Ramos (cell line): ENCODE measurements around the gene SH3BP1.
"Not testable (repeated sequence)": the region's sequence is repeated elsewhere in the genome, so short reads cannot be mapped to it uniquely, and the experiment has no call there.

Source experiments
- in situ Hi-C: fragments of 300-500 bp; cut with MboI; formaldehyde crosslinking; loops from one replicate; pipeline ENCODE4 v1.14.3; 2022; ENCODE audit warnings: low sequenced_read_pairs; ENCODE audit not compliant: unreplicated experiment

Gene SH3BP1

GRCh38 chr22:37656583-37656982 is 17.1 kb downstream of the SH3BP1 start:
- in situ Hi-C loops = not testable (repeated sequence)

- in situ Hi-C loops = no loop called here
Observed at GRCh38 chr22:37657590-37658132, 18.2 kb downstream of the SH3BP1 start.

- in situ Hi-C loops = no loop called here
Observed at GRCh38 chr22:37658133-37659065, 18.9 kb downstream of the SH3BP1 start, which contains the start of gene PDXP. PDXP (plus strand) TSS chr22:37658723; CDS start chr22:37658783, 60 bp downstream.

- in situ Hi-C loops = no loop called here
Observed at GRCh38 chr22:37659066-37659896, 19.8 kb downstream of the SH3BP1 start.

- in situ Hi-C loops = no loop called here
Observed at GRCh38 chr22:37659897-37660708, 20.6 kb downstream of the SH3BP1 start.

GRCh38 chr22:37660709-37661045 is 21.2 kb downstream of the SH3BP1 start:
- in situ Hi-C loops = no loop called here

- in situ Hi-C loops = no loop called here
Observed at GRCh38 chr22:37661160-37661924, 21.9 kb downstream of the SH3BP1 start.

- in situ Hi-C loops = no loop called here
Observed at GRCh38 chr22:37662039-37662438, 22.6 kb downstream of the SH3BP1 start.

- in situ Hi-C loops = no loop called here
Observed at GRCh38 chr22:37663521-37664140, 24.2 kb downstream of the SH3BP1 start.

GRCh38 chr22:37664249-37665101 is 25.0 kb downstream of the SH3BP1 start:
- in situ Hi-C loops = no loop called here

- in situ Hi-C loops = no loop called here
Observed at GRCh38 chr22:37665487-37665886, 26.0 kb downstream of the SH3BP1 start.

- in situ Hi-C loops = no loop called here
Observed at GRCh38 chr22:37669586-37669985, 30.1 kb downstream of the SH3BP1 start.

GRCh38 chr22:37672206-37672919 is 32.9 kb downstream of the SH3BP1 start:
- in situ Hi-C loops = no loop called here

GRCh38 chr22:37672920-37673455 is 33.5 kb downstream of the SH3BP1 start:
- in situ Hi-C loops = no loop called here

GRCh38 chr22:37674248-37674647 is 34.8 kb downstream of the SH3BP1 start:
- in situ Hi-C loops = no loop called here

GRCh38 chr22:37674951-37675929 is 35.8 kb downstream of the SH3BP1 start, which contains the start of gene LGALS1:
LGALS1 (plus strand) TSS chr22:37675636; CDS start chr22:37675703, 67 bp downstream.
- in situ Hi-C loops = no loop called here
